ENCODE data around the gene EPB41L4A.

Gene EPB41L4A

GRCh38 chr5:112411903-112412302 is 7.2 kb downstream of the EPB41L4A start:
- Histone ChIP-seq H3K27ac (no peak overlapping the region), H3K4me1 (peaks cover 16% of the 10 kb centered on the region), H3K79me2 (peaks cover 32% of the 10 kb centered on the region), H3K27me3 (ENCODE audit: control insufficient read depth, insufficient read depth, low read length) (no peaks in the 10 kb centered on the region), H3K36me3 (ENCODE audit: control insufficient read depth, insufficient read depth, low read length) (no peaks in the 10 kb centered on the region), H3K9ac (no peak overlapping the region), H3K9me3 (ENCODE audit: control insufficient read depth, low read length) (no peaks in the 10 kb centered on the region), H3K4me3 (ENCODE audit: low read depth, low read length) (no peak overlapping the region), H2AFZ (no peak overlapping the region), H3K4me2 (ENCODE audit: low read length) (no peak overlapping the region)
- TF ChIP-seq, protein P1, sequence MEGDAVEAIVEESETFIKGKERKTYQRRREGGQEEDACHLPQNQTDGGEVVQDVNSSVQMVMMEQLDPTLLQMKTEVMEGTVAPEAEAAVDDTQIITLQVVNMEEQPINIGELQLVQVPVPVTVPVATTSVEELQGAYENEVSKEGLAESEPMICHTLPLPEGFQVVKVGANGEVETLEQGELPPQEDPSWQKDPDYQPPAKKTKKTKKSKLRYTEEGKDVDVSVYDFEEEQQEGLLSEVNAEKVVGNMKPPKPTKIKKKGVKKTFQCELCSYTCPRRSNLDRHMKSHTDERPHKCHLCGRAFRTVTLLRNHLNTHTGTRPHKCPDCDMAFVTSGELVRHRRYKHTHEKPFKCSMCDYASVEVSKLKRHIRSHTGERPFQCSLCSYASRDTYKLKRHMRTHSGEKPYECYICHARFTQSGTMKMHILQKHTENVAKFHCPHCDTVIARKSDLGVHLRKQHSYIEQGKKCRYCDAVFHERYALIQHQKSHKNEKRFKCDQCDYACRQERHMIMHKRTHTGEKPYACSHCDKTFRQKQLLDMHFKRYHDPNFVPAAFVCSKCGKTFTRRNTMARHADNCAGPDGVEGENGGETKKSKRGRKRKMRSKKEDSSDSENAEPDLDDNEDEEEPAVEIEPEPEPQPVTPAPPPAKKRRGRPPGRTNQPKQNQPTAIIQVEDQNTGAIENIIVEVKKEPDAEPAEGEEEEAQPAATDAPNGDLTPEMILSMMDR (IDR thresholded peaks at IDR 0.05) = no peak

DNA sequence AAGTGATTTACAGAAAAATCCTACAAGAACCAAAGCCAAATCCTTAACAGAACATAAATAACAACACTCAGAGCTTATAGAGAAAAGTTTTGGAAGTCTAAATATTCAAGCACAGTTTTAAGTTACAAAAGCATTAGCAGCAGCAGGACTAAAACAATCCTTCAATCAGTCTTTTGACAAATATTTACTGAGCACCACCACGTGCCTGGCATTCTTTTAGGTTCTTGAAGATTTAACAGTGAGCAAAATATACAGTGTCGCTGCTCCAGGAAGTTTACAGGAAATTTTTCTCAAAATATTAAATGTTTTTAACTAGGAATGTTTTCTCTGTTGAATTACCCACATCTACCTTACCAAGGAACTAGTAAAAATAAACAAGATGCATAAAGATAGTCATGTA is 11.4 kb downstream of the EPB41L4A start:
- no peaks in the 10 kb centered on the region for H3K27me3 ChIP-seq (ENCODE audit: control insufficient read depth, insufficient read depth, low read length)
- H3K36me3 ChIP-seq (ENCODE audit: control insufficient read depth, insufficient read depth, low read length) = no peaks in the 10 kb centered on the region
- no peak overlapping the region for H3K4me3 ChIP-seq (ENCODE audit: low read depth, low read length)
- peaks cover 37% of the 10 kb centered on the region for H3K4me1 ChIP-seq
- H3K9me3 ChIP-seq (ENCODE audit: control insufficient read depth, low read length) = no peaks in the 10 kb centered on the region
- TF ChIP-seq, protein P1 (IDR thresholded peaks at IDR 0.05) = no peak
- H2AFZ ChIP-seq = no peak overlapping the region
- peaks cover 48% of the 10 kb centered on the region for H3K79me2 ChIP-seq
- no peak overlapping the region for H3K4me2 ChIP-seq (ENCODE audit: low read length)
- H3K9ac ChIP-seq = no peak overlapping the region
- no peak overlapping the region for H3K27ac ChIP-seq

DNA sequence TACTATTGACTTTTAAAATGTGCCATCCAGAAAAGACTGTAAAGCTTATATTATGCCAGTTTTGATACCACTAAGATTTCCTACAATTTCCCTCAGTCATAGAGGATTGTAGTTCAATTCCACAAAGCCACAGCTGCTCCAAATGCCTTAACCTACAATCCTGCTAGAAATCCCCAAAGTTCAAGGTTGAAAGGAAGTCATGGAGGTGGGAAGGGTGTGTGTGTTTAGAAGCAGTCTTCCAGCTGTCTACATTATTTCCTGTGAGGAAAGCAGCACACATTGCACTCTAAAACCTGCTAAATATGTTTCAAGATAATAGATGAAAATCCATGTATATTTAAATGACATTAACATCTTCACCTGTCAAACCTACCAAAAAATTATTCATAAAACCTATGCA is 11.8 kb downstream of the EPB41L4A start:
- Histone ChIP-seq H3K4me1 (peaks cover 39% of the 10 kb centered on the region), H3K27me3 (ENCODE audit: control insufficient read depth, insufficient read depth, low read length) (no peaks in the 10 kb centered on the region), H3K4me2 (ENCODE audit: low read length) (no peak overlapping the region), H2AFZ (no peak overlapping the region), H3K79me2 (peaks cover 52% of the 10 kb centered on the region), H3K4me3 (ENCODE audit: low read depth, low read length) (no peak overlapping the region), H3K9me3 (ENCODE audit: control insufficient read depth, low read length) (no peaks in the 10 kb centered on the region), H3K9ac (no peak overlapping the region), H3K27ac (no peak overlapping the region), H3K36me3 (ENCODE audit: control insufficient read depth, insufficient read depth, low read length) (no peaks in the 10 kb centered on the region)
- TF ChIP-seq, protein P1 (IDR thresholded peaks at IDR 0.05) = no peak

DNA sequence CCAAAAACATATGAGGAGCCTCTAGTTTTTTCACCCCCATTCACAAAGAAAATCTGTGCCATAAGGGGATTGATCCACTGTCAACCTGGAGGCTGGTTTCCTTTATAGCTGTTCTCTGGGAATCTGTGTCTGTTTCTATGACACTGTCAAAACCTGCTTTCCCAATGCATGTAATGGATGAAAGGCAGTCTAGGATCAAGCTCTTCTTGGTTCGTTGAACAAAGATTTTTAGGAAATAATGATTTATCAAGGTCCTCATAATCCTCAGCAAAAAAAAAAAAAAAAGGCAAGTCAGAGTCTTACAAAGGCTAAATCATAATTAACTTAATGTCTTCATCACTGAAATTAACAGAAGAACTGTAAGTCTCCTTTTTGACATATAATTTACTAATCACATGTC is 16.0 kb downstream of the EPB41L4A start:
- Histone ChIP-seq H2AFZ (no peak overlapping the region), H3K79me2 (peaks cover 69% of the 10 kb centered on the region), H3K4me3 (ENCODE audit: low read depth, low read length) (no peak overlapping the region), H3K9me3 (ENCODE audit: control insufficient read depth, low read length) (no peaks in the 10 kb centered on the region), H3K27ac (no peak overlapping the region), H3K4me1 (peaks cover 30% of the 10 kb centered on the region), H3K36me3 (ENCODE audit: control insufficient read depth, insufficient read depth, low read length) (no peaks in the 10 kb centered on the region), H3K9ac (no peak overlapping the region), H3K27me3 (ENCODE audit: control insufficient read depth, insufficient read depth, low read length) (no peaks in the 10 kb centered on the region), H3K4me2 (ENCODE audit: low read length) (no peak overlapping the region)
- TF ChIP-seq, protein P1 (IDR thresholded peaks at IDR 0.05) = no peak

DNA sequence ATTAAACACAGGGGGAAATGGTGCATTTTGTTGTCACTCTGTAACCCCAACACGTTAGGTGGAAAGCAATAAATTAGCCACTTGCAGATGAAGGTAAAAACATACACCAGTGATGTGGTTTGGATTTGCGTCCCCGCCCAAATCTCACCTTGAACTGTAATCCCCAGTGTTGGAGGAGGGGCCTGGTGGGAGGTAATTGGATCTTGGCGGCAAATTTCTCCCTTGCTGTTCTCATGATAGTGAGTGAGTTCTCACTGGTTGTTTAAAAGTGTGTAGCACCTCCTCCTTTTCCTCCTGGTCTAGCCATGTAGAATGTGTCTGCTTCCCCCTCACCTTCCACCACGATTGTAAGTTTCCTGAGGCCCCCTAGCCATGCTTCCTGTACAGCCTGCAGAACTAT is 17.2 kb downstream of the EPB41L4A start:
- peaks cover 71% of the 10 kb centered on the region for H3K79me2 ChIP-seq
- H3K27me3 ChIP-seq (ENCODE audit: control insufficient read depth, insufficient read depth, low read length) = no peaks in the 10 kb centered on the region
- H2AFZ ChIP-seq = no peak overlapping the region
- no peak overlapping the region for H3K4me3 ChIP-seq (ENCODE audit: low read depth, low read length)
- H3K4me2 ChIP-seq (ENCODE audit: low read length) = no peak overlapping the region
- H3K9ac ChIP-seq = no peak overlapping the region
- TF ChIP-seq, protein P1 (IDR thresholded peaks at IDR 0.05) = no peak
- no peaks in the 10 kb centered on the region for H3K9me3 ChIP-seq (ENCODE audit: control insufficient read depth, low read length)
- H3K27ac ChIP-seq = no peak overlapping the region
- H3K36me3 ChIP-seq (ENCODE audit: control insufficient read depth, insufficient read depth, low read length) = no peaks in the 10 kb centered on the region
- peaks cover 26% of the 10 kb centered on the region for H3K4me1 ChIP-seq

Data from parathyroid adenoma (tissue), 2 donors.